Stomach smooth muscle (tissue), 2 donors: ENCODE measurements around the gene SHC3.

Experiments
- H3K27ac ChIP-seq: one replicate; pipeline ENCODE4 v1.7.0; 2013; ENCODE audit warnings: mild to moderate bottlenecking, low read length, inconsistent platforms
- H3K27me3 ChIP-seq, 2 donors: one replicate each; pipeline ENCODE4 v1.7.0; 2013; ENCODE audit warnings: low read length in 2 of 2; ENCODE audit not compliant: insufficient read depth in 2 of 2, control insufficient read depth in 1 of 2
- H3K36me3 ChIP-seq, 2 donors: one replicate each; pipeline ENCODE4 v1.7.0; 2013; ENCODE audit warnings: low read length in 2 of 2; ENCODE audit not compliant: control insufficient read depth in 2 of 2, insufficient read depth in 2 of 2
- H3K4me1 ChIP-seq: one replicate; pipeline ENCODE4 v1.7.0; 2013; ENCODE audit warnings: low read length; ENCODE audit not compliant: control insufficient read depth, insufficient read depth
- H3K4me3 ChIP-seq, 2 donors: one replicate each; pipeline ENCODE4 v1.7.0; 2013; ENCODE audit warnings: low read length in 2 of 2
- H3K9ac ChIP-seq, 2 donors: one replicate each; pipeline ENCODE4 v1.7.0; 2013; ENCODE audit warnings: low read length in 2 of 2, mild to moderate bottlenecking in 1 of 2
- H3K9me3 ChIP-seq, 2 donors: one replicate each; pipeline ENCODE4 v1.7.0; 2013; ENCODE audit warnings: low read length in 2 of 2; ENCODE audit not compliant: control insufficient read depth in 2 of 2
- donor health status: healthy.
- donor health status: Pancreatic carcinoma.

SHC3 gene

GRCh38 chr9:89039104-89039465 lies 139.5 kb downstream of the SHC3 start:
- H3K27ac ChIP-seq: no peak overlapping the region
- H3K36me3 ChIP-seq: no peaks in the 10 kb centered on the region
- H3K9ac ChIP-seq: no peak overlapping the region
- H3K4me1 ChIP-seq: peaks cover 5% of the 10 kb centered on the region
- no peaks in the 10 kb centered on the region for H3K27me3 ChIP-seq
- H3K4me3 ChIP-seq: no peak overlapping the region
- H3K9me3 ChIP-seq: no peaks in the 10 kb centered on the region

- H3K36me3 ChIP-seq: no peaks in the 10 kb centered on the region
- H3K27me3 ChIP-seq: peaks cover 0 to under 1% of the 10 kb centered on the region in 2 donors
- no peak overlapping the region for H3K9ac ChIP-seq
- no peak overlapping the region for H3K4me3 ChIP-seq
- peaks cover 0 to 2% of the 10 kb centered on the region in 2 donors for H3K9me3 ChIP-seq
- H3K27ac ChIP-seq: no peak overlapping the region
- H3K4me1 ChIP-seq: peaks cover 5% of the 10 kb centered on the region
Observed at GRCh38 chr9:89038382-89039103, 140.1 kb downstream of the SHC3 start.

DNA sequence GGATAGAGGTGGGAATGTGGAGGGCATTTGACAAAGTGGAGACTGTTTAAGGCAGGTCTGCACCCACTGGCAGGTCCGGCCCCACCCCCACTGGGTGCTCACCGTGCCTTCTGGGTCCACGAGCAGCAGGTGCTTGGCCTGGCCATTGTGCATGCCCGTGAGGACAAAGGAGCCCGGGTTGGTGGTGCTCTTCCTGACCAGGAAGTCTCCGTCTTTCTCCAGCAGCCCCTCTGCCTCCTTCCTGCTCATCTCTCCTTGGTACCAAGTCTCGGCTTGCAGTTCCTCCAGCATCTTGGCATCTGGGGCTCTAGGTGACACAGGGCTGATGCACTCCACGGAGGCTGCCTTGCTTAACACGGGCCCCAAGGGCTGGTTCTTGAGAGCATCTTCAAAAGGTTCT lies 140.7 kb downstream of the SHC3 start:
- Histone ChIP-seq H3K4me1 (peaks cover 5% of the 10 kb centered on the region), H3K4me3 (no peak overlapping the region), H3K27ac (no peak overlapping the region)

DNA sequence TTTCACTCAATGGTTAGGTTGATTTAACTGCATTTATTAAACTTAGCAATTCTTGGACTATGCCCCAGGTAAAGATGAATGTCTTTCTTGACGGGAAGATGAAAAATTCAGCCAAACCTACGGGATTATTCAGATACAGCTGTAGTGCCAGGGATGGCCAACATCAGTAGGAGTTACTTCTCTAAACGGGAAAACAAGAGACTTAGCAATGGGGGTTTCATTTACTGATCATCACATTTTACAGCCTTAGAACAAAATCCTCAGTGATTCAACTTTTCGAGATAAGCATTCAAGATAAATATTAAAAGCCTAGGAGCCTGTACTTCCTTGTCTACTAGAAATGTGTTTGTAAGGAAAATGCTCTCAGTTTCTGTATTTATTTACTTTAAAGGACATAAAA lies 141.3 kb downstream of the SHC3 start:
- H3K4me3 ChIP-seq: no peak overlapping the region
- H3K9ac ChIP-seq: no peak overlapping the region
- no peak overlapping the region for H3K27ac ChIP-seq
- H3K9me3 ChIP-seq: peaks cover 0 to 2% of the 10 kb centered on the region in 2 donors
- H3K36me3 ChIP-seq: no peaks in the 10 kb centered on the region
- peaks cover 0 to 3% of the 10 kb centered on the region in 2 donors for H3K27me3 ChIP-seq
- peaks cover 5% of the 10 kb centered on the region for H3K4me1 ChIP-seq

More for the DNA sequence above, 140.7 kb downstream of the SHC3 start:
- Histone ChIP-seq H3K9me3 (peaks cover 0 to 2% of the 10 kb centered on the region in 2 donors), H3K9ac (no peak overlapping the region), H3K27me3 (peaks cover 0 to 3% of the 10 kb centered on the region in 2 donors), H3K36me3 (no peaks in the 10 kb centered on the region)

DNA sequence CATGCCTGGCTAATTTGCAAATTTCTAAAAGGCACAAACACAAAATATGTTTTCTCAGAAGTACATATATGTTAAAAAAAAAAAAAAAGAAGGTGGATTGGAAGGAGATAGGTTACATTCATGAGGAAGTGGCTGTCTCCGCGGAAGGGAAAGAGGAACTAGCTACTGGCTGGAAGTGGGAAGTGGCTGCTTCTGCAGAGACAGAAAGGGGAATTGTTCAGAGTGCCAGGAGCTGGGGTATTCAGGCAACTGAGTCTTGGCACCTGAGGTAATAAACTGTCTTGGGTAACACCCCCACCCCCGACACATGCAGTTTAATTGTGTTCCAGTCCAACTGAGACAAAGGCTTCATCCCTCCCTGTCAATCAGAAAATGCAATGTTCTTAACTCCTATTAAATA lies 141.7 kb downstream of the SHC3 start:
- Histone ChIP-seq H3K4me1 (peaks cover 5% of the 10 kb centered on the region), H3K36me3 (no peaks in the 10 kb centered on the region), H3K9me3 (peaks cover 0 to 2% of the 10 kb centered on the region in 2 donors), H3K27ac (no peak overlapping the region), H3K4me3 (no peak overlapping the region), H3K9ac (no peak overlapping the region), H3K27me3 (peaks cover 0 to 3% of the 10 kb centered on the region in 2 donors)

- no peak overlapping the region for H3K4me3 ChIP-seq
- peaks cover 5% of the 10 kb centered on the region for H3K4me1 ChIP-seq
- H3K27ac ChIP-seq: no peak overlapping the region
- H3K9ac ChIP-seq: no peak overlapping the region
- H3K36me3 ChIP-seq: no peaks in the 10 kb centered on the region
- H3K9me3 ChIP-seq: peaks cover 0 to 2% of the 10 kb centered on the region in 2 donors
- H3K27me3 ChIP-seq: peaks cover 0 to 6% of the 10 kb centered on the region in 2 donors
Observed at GRCh38 chr9:89036383-89036782, 142.2 kb downstream of the SHC3 start.

DNA sequence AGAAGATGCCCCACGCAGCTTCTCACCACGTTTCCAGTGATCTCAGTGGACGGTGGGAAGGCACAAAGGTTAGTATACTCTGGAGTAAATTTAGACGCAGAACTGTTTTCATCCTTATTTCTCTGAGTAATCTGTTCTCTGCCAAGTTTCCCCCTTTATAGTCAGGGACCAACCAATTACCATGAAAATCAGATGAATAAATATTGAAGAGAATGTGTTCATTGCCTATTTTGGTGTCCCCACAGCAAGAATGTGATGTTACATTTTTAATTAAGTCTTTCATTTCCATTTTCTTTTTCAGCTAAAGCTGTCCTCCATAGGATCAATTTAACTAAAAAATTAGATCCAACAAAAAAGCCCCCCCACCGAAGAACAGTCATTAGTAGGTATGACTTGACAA lies 146.0 kb downstream of the SHC3 start:
- H3K27me3 ChIP-seq: peaks cover 0 to 6% of the 10 kb centered on the region in 2 donors
- H3K4me3 ChIP-seq: no peak overlapping the region
- no peaks in the 10 kb centered on the region for H3K4me1 ChIP-seq
- no peak overlapping the region for H3K27ac ChIP-seq
- peaks cover 2 to 5% of the 10 kb centered on the region in 2 donors for H3K9me3 ChIP-seq
- H3K36me3 ChIP-seq: no peaks in the 10 kb centered on the region
- H3K9ac ChIP-seq: no peak overlapping the region

DNA sequence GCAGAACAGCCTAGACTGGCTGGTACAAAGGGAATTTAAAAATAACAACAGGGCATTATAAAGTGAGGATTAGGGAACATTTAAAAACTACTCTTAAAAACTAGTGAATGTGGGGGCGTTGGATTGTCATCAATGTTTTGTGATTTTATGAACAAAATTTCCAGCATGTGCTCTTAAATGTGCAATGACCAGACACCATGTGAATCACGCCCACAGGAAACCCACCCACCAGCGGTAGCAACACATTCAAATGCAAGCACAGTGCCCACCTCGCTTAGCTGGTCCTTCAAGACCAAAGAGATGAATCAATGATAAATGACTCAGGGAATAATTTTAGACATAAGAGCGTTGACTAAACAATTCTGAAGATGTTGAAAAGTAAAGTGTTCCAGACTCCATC lies 146.4 kb downstream of the SHC3 start:
- H3K27me3 ChIP-seq: peaks cover 0 to 6% of the 10 kb centered on the region in 2 donors
- no peaks in the 10 kb centered on the region for H3K36me3 ChIP-seq
- no peak overlapping the region for H3K4me3 ChIP-seq
- no peak overlapping the region for H3K27ac ChIP-seq
- no peaks in the 10 kb centered on the region for H3K4me1 ChIP-seq
- H3K9ac ChIP-seq: no peak overlapping the region
- peaks cover 2 to 5% of the 10 kb centered on the region in 2 donors for H3K9me3 ChIP-seq

DNA sequence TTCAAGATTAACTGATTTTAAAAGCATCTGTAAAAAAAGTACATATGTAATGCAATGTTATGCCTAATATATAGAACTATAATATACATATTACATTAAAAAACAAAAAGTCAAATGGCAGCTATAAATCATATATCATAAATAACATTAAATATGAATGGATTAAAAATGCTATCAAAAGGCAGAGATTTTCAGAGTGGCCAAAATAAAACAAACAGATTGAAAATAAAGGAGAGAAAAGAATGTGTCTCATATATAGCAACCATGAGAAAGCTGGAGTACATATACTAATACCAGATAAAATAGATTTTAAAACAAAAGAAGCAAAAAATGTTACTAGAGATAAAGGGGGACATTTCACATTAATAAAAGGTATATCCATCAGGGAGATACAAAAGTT lies 148.8 kb downstream of the SHC3 start:
- Histone ChIP-seq H3K4me3 (no peak overlapping the region), H3K27me3 (peaks cover 0 to 6% of the 10 kb centered on the region in 2 donors), H3K9ac (no peak overlapping the region), H3K9me3 (peaks cover 2 to 5% of the 10 kb centered on the region in 2 donors), H3K36me3 (no peaks in the 10 kb centered on the region), H3K4me1 (no peaks in the 10 kb centered on the region), H3K27ac (no peak overlapping the region)

DNA sequence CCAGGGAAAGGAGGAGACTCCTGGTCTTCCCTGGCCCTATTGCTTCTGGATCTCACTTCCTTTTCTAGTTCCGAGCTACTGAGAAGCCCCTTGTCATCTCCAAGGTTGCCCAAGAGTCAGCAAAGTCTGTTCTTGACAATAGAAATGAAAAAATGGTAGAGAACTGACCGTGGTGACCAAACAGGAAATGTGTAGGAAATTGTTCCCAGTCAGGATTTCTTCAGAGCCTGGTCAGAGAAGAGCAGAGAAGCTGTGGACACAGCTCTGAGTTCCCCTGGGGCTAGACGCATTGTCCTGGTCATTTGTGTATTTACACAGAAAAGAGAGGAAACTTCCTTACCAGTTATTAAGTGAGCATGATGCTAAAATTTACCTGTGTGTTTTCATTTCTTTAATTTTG lies 151.7 kb downstream of the SHC3 start:
- H3K9ac ChIP-seq: no peak overlapping the region
- peaks cover 0 to 3% of the 10 kb centered on the region in 2 donors for H3K27me3 ChIP-seq
- no peak overlapping the region for H3K27ac ChIP-seq
- no peaks in the 10 kb centered on the region for H3K36me3 ChIP-seq
- H3K9me3 ChIP-seq: peaks cover 0 to 5% of the 10 kb centered on the region in 2 donors
- peaks cover 4% of the 10 kb centered on the region for H3K4me1 ChIP-seq
- H3K4me3 ChIP-seq: no peak overlapping the region

DNA sequence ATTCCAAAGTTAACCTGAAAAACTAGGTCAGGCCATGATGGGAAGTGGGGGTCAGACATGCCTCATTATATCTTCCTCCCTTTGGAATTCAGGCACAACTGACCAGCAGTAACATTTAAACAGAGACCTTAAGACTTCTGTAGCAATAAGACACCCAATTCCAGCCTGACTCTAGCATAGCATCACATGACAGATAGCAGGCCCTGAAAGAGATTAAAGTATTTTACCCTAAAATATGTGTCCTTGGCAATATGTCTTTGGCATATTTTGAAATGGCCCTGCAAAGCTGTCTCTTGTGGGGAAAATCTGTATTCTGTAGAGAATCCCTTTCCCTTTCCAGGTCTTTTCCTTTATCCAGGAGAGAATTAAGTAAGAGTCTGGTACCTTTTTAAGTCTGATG lies 153.1 kb downstream of the SHC3 start:
- no peaks in the 10 kb centered on the region for H3K9me3 ChIP-seq
- H3K9ac ChIP-seq: no peak overlapping the region
- H3K4me1 ChIP-seq: peaks cover 10% of the 10 kb centered on the region
- no peak overlapping the region for H3K4me3 ChIP-seq
- no peaks in the 10 kb centered on the region for H3K36me3 ChIP-seq
- no peak overlapping the region for H3K27ac ChIP-seq
- no peaks in the 10 kb centered on the region for H3K27me3 ChIP-seq
